ENCODE measurements around the gene SLC41A3.

GRCh38 chr3:126070146-126070545 is 13.8 kb downstream of the SLC41A3 start:
- TF ChIP-seq, protein P1, sequence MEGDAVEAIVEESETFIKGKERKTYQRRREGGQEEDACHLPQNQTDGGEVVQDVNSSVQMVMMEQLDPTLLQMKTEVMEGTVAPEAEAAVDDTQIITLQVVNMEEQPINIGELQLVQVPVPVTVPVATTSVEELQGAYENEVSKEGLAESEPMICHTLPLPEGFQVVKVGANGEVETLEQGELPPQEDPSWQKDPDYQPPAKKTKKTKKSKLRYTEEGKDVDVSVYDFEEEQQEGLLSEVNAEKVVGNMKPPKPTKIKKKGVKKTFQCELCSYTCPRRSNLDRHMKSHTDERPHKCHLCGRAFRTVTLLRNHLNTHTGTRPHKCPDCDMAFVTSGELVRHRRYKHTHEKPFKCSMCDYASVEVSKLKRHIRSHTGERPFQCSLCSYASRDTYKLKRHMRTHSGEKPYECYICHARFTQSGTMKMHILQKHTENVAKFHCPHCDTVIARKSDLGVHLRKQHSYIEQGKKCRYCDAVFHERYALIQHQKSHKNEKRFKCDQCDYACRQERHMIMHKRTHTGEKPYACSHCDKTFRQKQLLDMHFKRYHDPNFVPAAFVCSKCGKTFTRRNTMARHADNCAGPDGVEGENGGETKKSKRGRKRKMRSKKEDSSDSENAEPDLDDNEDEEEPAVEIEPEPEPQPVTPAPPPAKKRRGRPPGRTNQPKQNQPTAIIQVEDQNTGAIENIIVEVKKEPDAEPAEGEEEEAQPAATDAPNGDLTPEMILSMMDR (IDR thresholded peaks at IDR 0.05): no peak
- no peak for TF ChIP-seq POLR2AphosphoS5 (IDR thresholded peaks at IDR 0.05)
- no peak for TF ChIP-seq EP300 (IDR thresholded peaks at IDR 0.05)
- no peak for TF ChIP-seq POLR2A (IDR thresholded peaks at IDR 0.05)

Data from suprapubic skin (tissue), 4 donors.